Right ventricle myocardium superior (tissue), 1 donor: ENCODE data around the gene PIPOX. TPM values are rescaled to one million over a fixed set of nuclear protein-coding genes. Genes with fewer than 3 reads are reported as not detected.
A peak's percentile ranks its signal among the peaks of the same experiment; 100 is the strongest.
"Not testable (repeated sequence)": the region's sequence is repeated elsewhere in the genome, so short reads cannot be mapped to it uniquely, and the experiment has no call there.

Experiments used
- ATAC-seq: fragments of 200-7000 bp; cut with Tn5 transposase; one replicate; pipeline ENCODE4 v1.9.1; 2020; ENCODE audit warnings: mild to moderate bottlenecking; ENCODE audit not compliant: poor library complexity
- DNase-seq: peaks from one replicate; pipeline ENCODE4 v3.0.0-alpha.2; 2020
- intact Hi-C: fragments of 100-400 bp; cut with DNase I; formaldehyde crosslinking; loops from one replicate; pipeline ENCODE4 v1.11.2; 2022
- total RNA-seq: library from RNA; stranded (reverse); fragmentation: NEBNext Ultra II Directional; extraction: Animal tissue kit (Norgen Biotek cat#: 25700); gene quantifications from one replicate; pipeline ENCODE4 v1.2.1, GENCODE V29; 2021
- donor health status: DM: no; HTN: yes; CAD: no; lungs with severe emphysema.

The PIPOX gene
- total RNA-seq, 1 donor from 2014 or later: 1.00 TPM

GRCh38 chr17:29088782-29089181 is 45.8 kb downstream of the PIPOX start:
- intact Hi-C loops, DNase-seq: not testable (repeated sequence)

GRCh38 chr17:29089601-29090044 is 46.7 kb downstream of the PIPOX start:
- DNase-seq: no peak
- intact Hi-C loops: no loop called here
- ATAC-seq: peak; percentile 69

More at GRCh38 chr17:29088782-29089181, 45.8 kb downstream of the PIPOX start:
- ATAC-seq: not testable (repeated sequence)

GRCh38 chr17:29090108-29090507 is 47.2 kb downstream of the PIPOX start:
- no peak for ATAC-seq
- DNase-seq: no peak
- intact Hi-C loops: no loop called here

GRCh38 chr17:29090750-29091605 is 48.0 kb downstream of the PIPOX start:
- intact Hi-C loops: no loop called here
- DNase-seq: no peak
- no peak for ATAC-seq

DNA sequence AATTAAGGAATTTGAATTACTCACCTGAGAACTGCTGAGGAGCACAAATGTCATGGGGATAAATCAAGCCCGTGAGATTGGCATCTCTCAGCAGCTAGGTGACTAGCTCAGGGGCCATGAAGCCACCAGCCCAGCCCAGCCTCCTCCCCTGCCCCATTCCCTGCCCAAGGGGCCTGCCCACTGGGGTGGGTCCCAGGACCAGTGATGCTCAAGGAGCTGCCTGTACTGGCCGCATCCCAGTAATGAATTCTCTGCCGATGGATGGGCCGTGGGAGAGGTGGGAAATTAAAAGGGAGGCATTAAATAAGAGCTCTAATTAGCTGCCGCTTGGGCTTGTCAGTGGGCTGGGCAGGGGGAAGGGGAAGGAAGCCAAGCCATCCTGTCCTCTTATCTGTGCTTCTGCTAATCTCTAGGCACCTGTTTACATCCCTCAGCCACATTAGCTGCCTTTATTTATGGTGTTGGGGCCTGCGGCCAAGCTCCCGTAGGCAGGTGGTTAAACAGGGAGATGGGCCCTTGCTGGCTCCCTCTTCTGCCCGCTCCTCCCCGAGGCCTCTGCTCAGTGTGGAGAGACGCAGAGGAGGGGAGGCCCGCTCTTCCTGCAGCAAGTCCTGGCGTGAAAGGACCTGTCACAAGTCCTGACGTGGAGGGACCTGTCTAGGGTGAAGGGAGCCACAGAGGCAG is 48.8 kb downstream of the PIPOX start:
- ATAC-seq (no peak), DNase-seq (no peak)
- intact Hi-C loops: no loop called here

GRCh38 chr17:29093090-29093871 is 50.3 kb downstream of the PIPOX start:
- intact Hi-C loops: no loop called here
- ATAC-seq: no peak
- no peak for DNase-seq

DNA sequence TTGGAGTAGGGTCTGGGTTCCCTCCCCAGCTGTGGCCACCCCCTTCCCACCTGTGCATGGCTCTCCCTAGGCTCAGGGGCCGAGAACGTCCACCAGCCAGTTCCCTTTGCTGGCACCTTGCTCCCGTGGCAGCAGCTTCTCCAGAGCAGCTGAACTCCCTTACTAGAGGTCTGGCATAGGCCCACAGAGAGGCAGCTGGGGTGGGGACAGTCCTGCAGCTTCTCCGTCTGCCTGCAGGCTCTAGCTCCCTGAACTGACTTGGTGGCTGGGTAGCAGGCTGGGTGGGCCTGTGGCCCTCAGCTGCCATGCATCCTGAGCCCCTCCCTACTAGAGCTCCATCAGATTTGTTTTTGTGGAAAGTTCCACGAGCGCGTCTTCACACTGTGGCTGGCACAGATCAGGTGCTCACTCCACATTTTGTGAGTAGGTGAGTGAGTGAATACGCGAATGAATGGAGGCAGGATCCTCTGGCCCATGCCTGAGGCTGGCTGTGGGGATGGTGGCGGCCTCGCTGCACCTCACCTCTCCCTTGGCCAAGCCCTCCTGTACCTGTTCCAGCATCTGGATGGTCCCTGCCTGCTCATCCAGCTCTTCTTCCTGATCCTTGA is 51.3 kb downstream of the PIPOX start:
- no peak for DNase-seq
- ATAC-seq: no peak
- intact Hi-C loops: no loop called here

GRCh38 chr17:29095439-29095838 is 52.5 kb downstream of the PIPOX start:
- intact Hi-C loops: no loop called here
- no peak for ATAC-seq
- no peak for DNase-seq

DNA sequence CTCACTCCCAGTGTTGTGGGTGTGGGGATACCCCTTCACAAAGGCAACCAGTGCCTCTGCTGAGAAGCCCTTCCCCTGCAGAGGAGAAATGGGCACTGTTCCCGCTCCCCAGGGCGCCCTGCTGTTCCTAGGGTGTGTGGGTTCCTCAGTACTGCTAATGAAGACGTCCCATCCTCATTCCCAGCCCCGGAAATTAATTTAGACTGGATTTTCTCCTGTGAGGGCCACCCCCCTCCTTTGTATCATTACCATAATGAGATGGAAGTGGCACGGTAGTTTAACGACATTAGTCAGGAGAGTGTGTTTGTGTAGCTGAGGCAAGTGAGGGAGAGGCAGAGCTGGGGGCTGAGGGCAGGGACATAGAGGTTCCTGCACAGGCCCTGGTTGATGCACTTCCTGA is 53.2 kb downstream of the PIPOX start:
- DNase-seq: no peak
- no peak for ATAC-seq
- intact Hi-C loops: no loop called here

DNA sequence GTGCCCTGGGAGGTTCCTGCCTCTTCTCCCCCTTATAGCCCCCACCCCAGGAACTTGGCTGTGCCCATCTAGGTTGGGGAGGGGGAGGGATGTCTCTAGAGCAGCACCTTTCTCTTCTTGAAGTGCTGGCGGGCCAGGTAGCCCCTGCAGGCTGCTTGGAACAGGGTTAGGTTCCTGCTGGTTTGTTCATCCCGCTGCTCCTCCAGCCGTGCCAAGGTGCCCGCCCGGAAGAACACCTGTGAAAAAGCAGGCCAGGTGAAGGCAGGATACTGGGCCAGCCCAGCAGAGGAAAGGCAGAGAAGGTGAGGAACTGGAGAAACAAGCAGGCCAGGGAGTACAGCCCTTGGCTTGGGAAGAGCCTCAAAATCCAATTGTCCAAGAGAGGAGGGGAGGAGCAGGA is 56.6 kb downstream of the PIPOX start:
- ATAC-seq: no peak
- intact Hi-C loops: no loop called here
- DNase-seq: no peak

DNA sequence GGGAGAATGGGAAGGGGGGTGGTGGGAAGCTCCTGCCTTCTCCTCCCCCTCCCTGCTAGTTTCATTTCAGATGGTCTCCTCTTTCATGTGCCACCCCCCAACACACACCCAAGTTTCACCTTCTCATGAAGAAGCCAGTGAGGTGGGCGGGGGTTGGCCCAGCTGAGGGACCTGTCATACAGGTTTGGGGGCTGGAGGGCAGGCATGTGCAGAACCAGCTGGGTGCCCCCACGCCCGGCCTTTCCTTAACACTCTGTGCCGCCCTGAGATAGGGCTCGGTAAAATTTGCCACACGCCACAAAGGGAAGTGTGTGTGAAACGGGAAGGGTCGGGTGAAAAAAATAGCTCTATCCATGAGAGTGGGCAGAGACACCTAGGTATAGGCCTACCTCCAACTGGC is 57.4 kb downstream of the PIPOX start:
- ATAC-seq: no peak
- intact Hi-C loops: loop anchor here (10.0 kb wide), 1 partner anchor 375 kb away; the partner anchor contains the start of genes NEK8 and TLCD1

DNA sequence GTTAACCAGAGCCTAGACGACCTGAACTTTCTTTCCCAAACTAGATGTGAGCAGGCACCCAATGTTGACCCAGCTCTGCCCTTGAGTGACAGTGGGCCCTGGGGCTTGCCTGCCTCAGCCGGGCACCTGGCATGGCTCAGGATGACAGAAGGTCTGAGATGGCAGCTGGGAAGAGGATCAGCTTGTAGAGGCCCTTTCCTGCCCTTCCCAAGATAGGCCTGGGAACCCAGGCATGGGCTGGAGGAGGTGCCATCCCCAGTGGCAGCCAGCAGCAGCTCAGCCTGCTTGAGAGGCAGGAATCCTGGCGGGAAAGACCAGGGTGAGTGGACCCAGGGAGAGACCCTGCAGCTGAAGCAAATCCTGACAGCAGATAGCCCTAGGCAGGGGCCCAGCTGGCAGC is 59.1 kb downstream of the PIPOX start:
- intact Hi-C loops: loop anchor here (10.0 kb wide), 1 partner anchor 377 kb away; the partner anchor contains the start of genes NEK8 and TLCD1
- DNase-seq (no peak), ATAC-seq (no peak)

More for the DNA sequence above, 57.4 kb downstream of the PIPOX start:
- no peak for DNase-seq

- DNase-seq: no peak
- intact Hi-C loops: loop anchor here (10.0 kb wide), 1 partner anchor 378 kb away; the partner anchor contains the start of genes NEK8 and TLCD1
- peak; percentile 40 for ATAC-seq
Observed at GRCh38 chr17:29102741-29103181, 59.8 kb downstream of the PIPOX start.

DNA sequence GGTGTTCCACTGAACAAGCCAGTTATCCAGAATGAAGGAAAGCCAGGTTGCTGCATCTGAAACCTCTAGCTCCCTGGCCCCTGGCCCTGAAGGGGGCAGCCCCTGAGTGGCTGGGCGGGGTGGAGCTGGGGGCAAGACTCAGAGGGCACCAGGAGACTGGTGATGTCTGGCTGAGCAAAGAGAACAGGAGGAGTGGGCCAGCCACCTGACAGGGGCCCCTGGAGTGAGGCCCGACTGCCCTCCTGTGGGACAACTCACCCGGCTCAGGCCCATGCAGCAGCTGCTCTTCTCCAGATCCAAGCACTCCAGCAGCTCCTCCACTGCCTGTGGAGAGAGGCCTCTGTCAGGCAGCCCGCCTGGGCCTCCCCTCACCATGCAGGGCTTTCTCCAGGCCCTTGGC is 60.4 kb downstream of the PIPOX start:
- intact Hi-C loops: loop anchor here (10.0 kb wide), 1 partner anchor 379 kb away; the partner anchor contains the start of genes NEK8 and TLCD1
- ATAC-seq: no peak
- no peak for DNase-seq

Other genes with a start within 250 kb of the PIPOX start
- 15.6 TPM for gene FAM222B, start 200.4 kb upstream of the PIPOX start, total RNA-seq
- 36.4 TPM for gene ERAL1, start 188.1 kb upstream of the PIPOX start, total RNA-seq
- gene FLOT2, start 145.4 kb upstream of the PIPOX start, total RNA-seq: 101 TPM
- 2.9 TPM for gene DHRS13, start 140.1 kb upstream of the PIPOX start, total RNA-seq
- 14.8 TPM for gene PHF12, start 91.6 kb upstream of the PIPOX start, total RNA-seq
- not detected for gene SEZ6, start 37.1 kb upstream of the PIPOX start, total RNA-seq
- 393 TPM for gene MYO18A, start 137.3 kb downstream of the PIPOX start, total RNA-seq
- not detected for gene CRYBA1, start 203.7 kb downstream of the PIPOX start, total RNA-seq